HL-60 (cell line): ENCODE measurements around the gene ZNF275.

Experiments
- POLR2AphosphoS5 ChIP-seq: IDR thresholded peaks from 2 replicates; pipeline ENCODE4 v1.6.1; 2012; ENCODE audit warnings: low read depth
- TF ChIP-seq, protein P1 (sequence below): IDR thresholded peaks from one replicate; pipeline ENCODE4 v1.5.1; 2011; ENCODE audit warnings: low read length, control low read depth, inconsistent platforms; ENCODE audit not compliant: insufficient read depth

DNA sequence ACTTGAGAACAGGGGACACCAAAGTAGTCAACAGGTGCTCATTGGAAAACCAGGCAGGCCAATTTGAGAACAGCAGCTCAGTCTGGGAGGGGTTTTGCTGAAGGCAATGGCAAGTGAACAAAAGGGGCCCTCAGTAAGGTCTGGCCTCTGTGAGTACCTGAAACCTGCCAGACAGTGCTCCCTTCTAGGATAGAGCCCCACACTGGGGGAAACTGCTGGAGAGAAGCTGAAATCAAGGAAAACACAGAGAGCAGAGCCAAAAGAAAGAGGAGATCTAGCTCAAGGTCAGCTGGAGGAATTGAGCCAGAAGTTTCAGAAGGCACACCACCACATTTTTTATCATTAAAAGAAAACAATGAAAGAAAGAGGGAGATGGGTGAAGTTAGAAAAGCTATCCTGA lies 39.0 kb downstream of the ZNF275 start:
- TF ChIP-seq POLR2AphosphoS5, result no peak
- TF ChIP-seq, protein P1, sequence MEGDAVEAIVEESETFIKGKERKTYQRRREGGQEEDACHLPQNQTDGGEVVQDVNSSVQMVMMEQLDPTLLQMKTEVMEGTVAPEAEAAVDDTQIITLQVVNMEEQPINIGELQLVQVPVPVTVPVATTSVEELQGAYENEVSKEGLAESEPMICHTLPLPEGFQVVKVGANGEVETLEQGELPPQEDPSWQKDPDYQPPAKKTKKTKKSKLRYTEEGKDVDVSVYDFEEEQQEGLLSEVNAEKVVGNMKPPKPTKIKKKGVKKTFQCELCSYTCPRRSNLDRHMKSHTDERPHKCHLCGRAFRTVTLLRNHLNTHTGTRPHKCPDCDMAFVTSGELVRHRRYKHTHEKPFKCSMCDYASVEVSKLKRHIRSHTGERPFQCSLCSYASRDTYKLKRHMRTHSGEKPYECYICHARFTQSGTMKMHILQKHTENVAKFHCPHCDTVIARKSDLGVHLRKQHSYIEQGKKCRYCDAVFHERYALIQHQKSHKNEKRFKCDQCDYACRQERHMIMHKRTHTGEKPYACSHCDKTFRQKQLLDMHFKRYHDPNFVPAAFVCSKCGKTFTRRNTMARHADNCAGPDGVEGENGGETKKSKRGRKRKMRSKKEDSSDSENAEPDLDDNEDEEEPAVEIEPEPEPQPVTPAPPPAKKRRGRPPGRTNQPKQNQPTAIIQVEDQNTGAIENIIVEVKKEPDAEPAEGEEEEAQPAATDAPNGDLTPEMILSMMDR, result no peak
